ENCODE measurements around the gene ARHGEF17.
"Not testable (repeated sequence)": the region's sequence is repeated elsewhere in the genome, so short reads cannot be mapped to it uniquely, and the experiment has no call there.

DNA sequence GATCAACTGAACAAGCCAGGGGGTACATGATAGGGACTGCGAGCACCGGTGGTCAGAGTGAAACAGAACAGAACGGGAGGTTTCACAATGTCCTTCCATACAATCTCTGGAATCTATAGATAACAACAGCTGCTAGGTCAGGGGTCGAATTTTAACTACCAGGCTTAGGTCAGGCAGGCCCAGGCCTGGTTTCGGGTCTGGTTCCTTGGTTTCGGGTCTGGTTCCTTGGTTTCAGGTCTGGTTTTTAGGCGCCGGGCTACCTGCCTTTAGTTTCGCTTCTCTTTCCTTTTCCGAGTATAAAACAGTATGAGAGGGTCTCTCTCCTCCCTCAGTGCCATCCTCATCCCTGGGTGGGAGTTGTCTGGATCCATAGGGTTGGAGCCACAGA lies 36.6 kb upstream of the ARHGEF17 start:
- TF ChIP-seq EZH2 (IDR thresholded peaks at IDR 0.05): not testable (repeated sequence)
- TF ChIP-seq, protein P1, sequence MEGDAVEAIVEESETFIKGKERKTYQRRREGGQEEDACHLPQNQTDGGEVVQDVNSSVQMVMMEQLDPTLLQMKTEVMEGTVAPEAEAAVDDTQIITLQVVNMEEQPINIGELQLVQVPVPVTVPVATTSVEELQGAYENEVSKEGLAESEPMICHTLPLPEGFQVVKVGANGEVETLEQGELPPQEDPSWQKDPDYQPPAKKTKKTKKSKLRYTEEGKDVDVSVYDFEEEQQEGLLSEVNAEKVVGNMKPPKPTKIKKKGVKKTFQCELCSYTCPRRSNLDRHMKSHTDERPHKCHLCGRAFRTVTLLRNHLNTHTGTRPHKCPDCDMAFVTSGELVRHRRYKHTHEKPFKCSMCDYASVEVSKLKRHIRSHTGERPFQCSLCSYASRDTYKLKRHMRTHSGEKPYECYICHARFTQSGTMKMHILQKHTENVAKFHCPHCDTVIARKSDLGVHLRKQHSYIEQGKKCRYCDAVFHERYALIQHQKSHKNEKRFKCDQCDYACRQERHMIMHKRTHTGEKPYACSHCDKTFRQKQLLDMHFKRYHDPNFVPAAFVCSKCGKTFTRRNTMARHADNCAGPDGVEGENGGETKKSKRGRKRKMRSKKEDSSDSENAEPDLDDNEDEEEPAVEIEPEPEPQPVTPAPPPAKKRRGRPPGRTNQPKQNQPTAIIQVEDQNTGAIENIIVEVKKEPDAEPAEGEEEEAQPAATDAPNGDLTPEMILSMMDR (IDR thresholded peaks at IDR 0.05): not testable (repeated sequence)

Measured in neural progenitor cell (in vitro differentiated cells).